Thyroid gland (tissue), 4 donors: Measurements from ENCODE around the gene PLCE1. TPM values are rescaled to one million over a fixed set of nuclear protein-coding genes. Genes with fewer than 3 reads are reported as not detected.

ENCODE experiments used
- DNase-seq, 2 donors: peaks; one replicate each; pipeline ENCODE4 v3.0.0-alpha.2; 2019
- H3K27ac ChIP-seq, 3 donors: fragments of 200-600 bp; sonication (generic); 1 replicate in 2 of 3; 2 replicates in 1 of 3; pipeline ENCODE4 v1.5.1; 2016 to 2019; ENCODE audit warnings: mild to moderate bottlenecking in 1 of 3, moderate library complexity in 1 of 3
- H3K27me3 ChIP-seq: fragments of 200-600 bp; sonication (generic); one replicate; pipeline ENCODE4 v1.5.1; 2019
- H3K36me3 ChIP-seq, 2 donors: fragments of 200-600 bp; sonication (generic); one replicate each; pipeline ENCODE4 v1.5.1; 2016 to 2019
- H3K4me1 ChIP-seq, 2 donors: fragments of 200-600 bp; sonication (generic); one replicate each; pipeline ENCODE4 v1.5.1; 2017 to 2019
- H3K4me3 ChIP-seq, 3 donors: fragments of 200-600 bp; sonication (generic); replicated peaks in 1 of 3; 1 replicate in 2 of 3; 2 replicates in 1 of 3; pipeline ENCODE4 v1.5.1; 2016; ENCODE audit warnings: mild to moderate bottlenecking in 1 of 3
- H3K9me3 ChIP-seq: fragments of 200-600 bp; sonication (generic); one replicate; pipeline ENCODE4 v1.5.1; 2017
- POLR2A ChIP-seq, 2 donors: fragments of 450-650 bp; IDR thresholded peaks; one replicate each; pipeline ENCODE4 v1.6.1; 2017; ENCODE audit warnings: antibody characterized with exemption in 2 of 2, mild to moderate bottlenecking in 2 of 2, moderate library complexity in 1 of 2
- WGBS, 2 donors: methylation state at CpG; one replicate each; pipeline ENCODE4 v1.1.5; 2017; 5-methylcytosine and 5-hydroxymethylcytosine counted together
- intact Hi-C: fragments of 100-400 bp; cut with DNase I; formaldehyde crosslinking; loops from one replicate; pipeline ENCODE4 v1.15.1; 2023
- total RNA-seq, 4 donors: library from RNA; depleted of rRNA; stranded (reverse); fragments of >200 nt; gene quantifications; one replicate each; pipeline ENCODE4 v1.2.3, GENCODE V29; 2016
- TF ChIP-seq, protein P1 (sequence below), 6 experiments: fragments of 200-600 bp in 3 of 6; fragments of 450-650 bp in 3 of 6; sonication (generic) in 3 of 6; IDR thresholded peaks; one replicate each; pipeline ENCODE4 v1.5.1; 2016 to 2019; ENCODE audit warnings: antibody characterized with exemption in 6 of 6, mild to moderate bottlenecking in 2 of 6, inconsistent platforms in 1 of 6, moderate library complexity in 1 of 6

PLCE1 gene
- total RNA-seq = 10 to 100 TPM; 15.5 to 29.8 (median 17.6) TPM

DNA sequence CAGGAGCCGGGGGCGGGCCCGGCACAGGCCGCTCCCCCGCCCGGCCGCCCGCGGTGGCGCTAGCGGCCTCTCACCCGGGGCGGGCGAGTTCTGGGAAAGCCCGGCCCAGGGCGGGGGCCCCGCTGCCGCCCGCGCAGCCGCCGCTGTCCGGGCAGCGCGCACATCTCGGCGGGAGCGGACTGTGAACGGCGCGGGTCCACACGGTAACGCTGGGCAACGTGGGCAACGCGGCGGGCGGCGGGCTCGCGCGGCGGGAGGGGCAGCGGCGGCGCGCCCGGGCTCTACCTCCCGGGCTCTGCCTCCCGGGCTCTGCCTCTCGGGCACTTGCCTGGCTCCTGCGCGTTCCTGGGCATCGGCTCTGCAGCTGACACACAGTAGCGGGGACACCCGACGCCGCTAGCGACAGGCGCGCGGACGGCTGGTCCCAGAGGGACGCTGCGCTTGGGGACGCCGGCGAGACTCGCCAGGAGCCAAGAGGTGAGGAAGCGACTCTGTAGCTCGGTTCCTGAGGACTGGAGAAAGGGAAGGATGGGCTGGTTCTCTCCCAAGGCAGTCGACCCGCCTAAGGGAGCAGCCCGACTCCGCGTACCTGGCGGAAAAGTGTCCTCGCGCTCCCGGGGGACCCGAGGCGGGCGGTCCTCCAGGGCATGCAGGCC is at the start of gene PLCE1:
Gene PLCE1 (plus strand): TSS at position 150 of the 656 bp plus-strand sequence. CDS start 37,116 bp downstream, outside the sequence.
- Histone ChIP-seq H3K4me3 (peak within 1 kb of the TSS; percentile 32 to 80 (median 53)), H3K9me3 (no peaks in the 10 kb centered on the region), H3K4me1 (peaks cover 35 to 36% of the 10 kb centered on the region in 2 donors), H3K27ac (peak within 1 kb of the TSS; percentile 65 to 78 (median 76)), H3K36me3 (no peaks in the 10 kb centered on the region), H3K27me3 (no peaks in the 10 kb centered on the region)
- intact Hi-C loops = no loop called here
- peak; percentile 74 to 82 for DNase-seq
- 0 to 2% methylated on average over 4 to 11 of the region's 83 CpGs for WGBS, 2 donors
- TF ChIP-seq, protein P1, sequence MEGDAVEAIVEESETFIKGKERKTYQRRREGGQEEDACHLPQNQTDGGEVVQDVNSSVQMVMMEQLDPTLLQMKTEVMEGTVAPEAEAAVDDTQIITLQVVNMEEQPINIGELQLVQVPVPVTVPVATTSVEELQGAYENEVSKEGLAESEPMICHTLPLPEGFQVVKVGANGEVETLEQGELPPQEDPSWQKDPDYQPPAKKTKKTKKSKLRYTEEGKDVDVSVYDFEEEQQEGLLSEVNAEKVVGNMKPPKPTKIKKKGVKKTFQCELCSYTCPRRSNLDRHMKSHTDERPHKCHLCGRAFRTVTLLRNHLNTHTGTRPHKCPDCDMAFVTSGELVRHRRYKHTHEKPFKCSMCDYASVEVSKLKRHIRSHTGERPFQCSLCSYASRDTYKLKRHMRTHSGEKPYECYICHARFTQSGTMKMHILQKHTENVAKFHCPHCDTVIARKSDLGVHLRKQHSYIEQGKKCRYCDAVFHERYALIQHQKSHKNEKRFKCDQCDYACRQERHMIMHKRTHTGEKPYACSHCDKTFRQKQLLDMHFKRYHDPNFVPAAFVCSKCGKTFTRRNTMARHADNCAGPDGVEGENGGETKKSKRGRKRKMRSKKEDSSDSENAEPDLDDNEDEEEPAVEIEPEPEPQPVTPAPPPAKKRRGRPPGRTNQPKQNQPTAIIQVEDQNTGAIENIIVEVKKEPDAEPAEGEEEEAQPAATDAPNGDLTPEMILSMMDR (IDR thresholded peaks at IDR 0.05) = peak in 2 of 6 experiments; percentile 19 to 22
- TF ChIP-seq POLR2A (IDR thresholded peaks at IDR 0.05) = peak in 1 of 2 donors; percentile 83

DNA sequence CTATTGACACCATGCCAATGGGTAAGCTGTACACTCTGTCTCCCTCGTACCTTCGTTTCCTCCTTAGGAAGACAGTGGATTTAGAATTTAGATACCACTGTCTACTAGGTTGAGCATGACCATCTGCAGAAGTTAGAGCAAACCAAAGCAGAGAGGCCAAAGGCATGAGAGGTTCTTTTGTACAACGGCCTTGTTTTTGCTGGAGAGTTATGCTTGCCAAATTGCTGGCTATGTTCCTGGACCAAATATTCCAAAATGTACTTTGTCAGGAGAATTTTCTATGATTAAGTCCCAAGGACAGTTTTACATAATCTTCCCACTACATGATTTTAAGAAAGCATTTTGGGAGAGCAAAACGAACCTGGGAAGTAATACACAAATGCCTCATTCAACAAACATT is 47.9 kb upstream of the PLCE1 start:
- Histone ChIP-seq H3K27me3 (no peaks in the 10 kb centered on the region), H3K36me3 (no peaks in the 10 kb centered on the region), H3K27ac (no peak overlapping the region), H3K9me3 (no peaks in the 10 kb centered on the region), H3K4me3 (no peak overlapping the region), H3K4me1 (peaks cover 35 to 42% of the 10 kb centered on the region in 2 donors)
- TF ChIP-seq, protein P1 (IDR thresholded peaks at IDR 0.05) = no peak
- no peak for TF ChIP-seq POLR2A (IDR thresholded peaks at IDR 0.05)
- 40 to 42% methylated on average over 4 of the region's 4 CpGs for WGBS, 2 donors
- intact Hi-C loops = no loop called here
- no peak for DNase-seq

DNA sequence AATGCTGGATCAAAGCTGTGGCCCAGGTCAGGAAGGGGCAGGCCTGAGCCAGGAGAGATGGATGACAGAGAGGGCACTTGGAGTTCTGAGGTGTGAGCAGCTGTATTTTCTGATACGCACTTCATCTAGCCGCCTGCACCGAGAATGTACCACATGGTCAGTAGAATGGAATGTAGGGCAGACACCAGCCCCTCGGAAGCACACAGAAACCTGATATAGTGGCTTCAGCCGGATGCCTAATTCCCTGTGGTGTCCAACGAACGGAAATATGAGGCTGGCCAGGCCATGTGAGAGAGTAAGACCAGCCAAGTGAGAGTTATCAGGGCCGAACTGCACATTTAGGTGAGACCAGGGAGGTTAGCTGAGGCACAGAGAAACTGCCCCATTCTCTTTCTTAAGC is 46.7 kb upstream of the PLCE1 start:
- Histone ChIP-seq H3K36me3 (no peaks in the 10 kb centered on the region), H3K4me1 (peaks cover 27 to 32% of the 10 kb centered on the region in 2 donors), H3K4me3 (no peak overlapping the region), H3K9me3 (no peaks in the 10 kb centered on the region), H3K27ac (peak overlapping the region in 1 of 3 donors; percentile 43), H3K27me3 (no peaks in the 10 kb centered on the region)
- TF ChIP-seq, protein P1 (IDR thresholded peaks at IDR 0.05) = no peak
- no peak for TF ChIP-seq POLR2A (IDR thresholded peaks at IDR 0.05)
- DNase-seq = peak; percentile 55 to 71
- WGBS, 2 donors = 19 to 43% methylated on average over 8 of the region's 8 CpGs
- intact Hi-C loops = no loop called here

DNA sequence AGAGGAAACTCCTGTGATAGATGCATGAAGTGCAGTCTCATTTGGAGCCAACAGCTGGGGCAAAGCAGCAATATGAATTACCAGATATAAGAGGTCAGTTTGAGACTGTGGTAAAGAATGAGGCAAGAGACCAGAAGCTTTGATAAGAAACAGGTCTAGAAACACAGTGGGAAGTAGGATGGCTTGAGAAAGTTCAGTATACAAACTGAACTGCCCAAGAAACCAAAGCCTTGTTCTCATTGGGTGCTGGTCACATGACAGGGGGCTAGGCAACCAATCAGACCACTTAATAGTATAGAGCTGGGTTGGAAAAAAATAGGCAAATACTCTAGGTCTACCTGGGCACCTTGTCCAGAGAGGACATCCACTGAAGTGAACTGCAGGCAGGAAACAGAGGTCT is 46.2 kb upstream of the PLCE1 start:
- intact Hi-C loops = no loop called here

DNA sequence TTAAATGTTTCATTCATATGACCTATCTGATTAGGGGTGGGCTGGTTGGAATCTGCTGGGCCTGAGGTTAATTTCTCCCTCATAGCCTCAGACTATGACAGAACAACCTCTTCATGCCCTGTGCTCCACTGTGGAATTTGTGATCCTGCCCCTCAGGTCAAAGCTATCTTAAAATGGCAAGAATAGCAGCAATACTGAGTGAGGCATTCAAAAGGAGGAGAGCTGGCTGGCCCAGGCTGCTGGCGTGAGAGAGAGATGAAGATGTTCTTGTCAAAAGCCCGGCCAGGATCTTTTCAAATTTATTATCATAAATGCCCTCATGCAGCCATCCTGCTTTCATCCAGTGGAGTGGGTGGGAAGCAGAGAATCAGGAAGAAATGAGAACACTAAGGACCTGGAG is 41.8 kb upstream of the PLCE1 start:
- no peaks in the 10 kb centered on the region for H3K27me3 ChIP-seq
- intact Hi-C loops = no loop called here
- H3K27ac ChIP-seq = no peak overlapping the region
- no peak overlapping the region for H3K4me3 ChIP-seq
- DNase-seq = no peak
- WGBS, 2 donors = 95 to 97% methylated on average over 2 of the region's 2 CpGs
- TF ChIP-seq, protein P1 (IDR thresholded peaks at IDR 0.05) = no peak
- TF ChIP-seq POLR2A (IDR thresholded peaks at IDR 0.05) = no peak
- peaks cover 0 to 6% of the 10 kb centered on the region in 2 donors for H3K4me1 ChIP-seq
- no peaks in the 10 kb centered on the region for H3K9me3 ChIP-seq
- H3K36me3 ChIP-seq = no peaks in the 10 kb centered on the region

More for the DNA sequence above, 46.2 kb upstream of the PLCE1 start:
- H3K27me3 ChIP-seq = no peaks in the 10 kb centered on the region
- H3K27ac ChIP-seq = peak overlapping the region in 1 of 3 donors; percentile 43
- H3K4me1 ChIP-seq = peaks cover 23 to 29% of the 10 kb centered on the region in 2 donors
- H3K9me3 ChIP-seq = no peaks in the 10 kb centered on the region
- DNase-seq = no peak
- no peak for TF ChIP-seq POLR2A (IDR thresholded peaks at IDR 0.05)
- TF ChIP-seq, protein P1 (IDR thresholded peaks at IDR 0.05) = no peak
- no peaks in the 10 kb centered on the region for H3K36me3 ChIP-seq
- H3K4me3 ChIP-seq = no peak overlapping the region
